H1 (cell line): Measurements from ENCODE around the gene SPEM3. TPM values are rescaled to one million over a fixed set of nuclear protein-coding genes. Genes with fewer than 3 reads are reported as not detected.

ENCODE experiments used
- CTCF ChIA-PET: fragments of 300-600 bp; sonication (Branson Sonifier 250); formaldehyde crosslinking; loops from one replicate; lab custom pipeline; 2021; ENCODE audit not compliant: partially characterized antibody; lab: Charles Lee
- POLR2A ChIA-PET: fragments of 300-600 bp; sonication (Branson Sonifier 250); formaldehyde crosslinking; loops from one replicate; lab custom pipeline; 2021; ENCODE audit warnings: inconsistent platforms; ENCODE audit not compliant: partially characterized antibody; lab: Charles Lee
- DNase-seq, 2 experiments: peaks; one replicate each; pipeline versions ENCODE4 v3.0.0 to v3.0.0-alpha.2; 2010 to 2022; ENCODE audit warnings: low spot score in 2 of 2, low read depth in 1 of 2, mixed read lengths in 1 of 2
- FAIRE-seq: peaks from 2 replicates; lab custom pipeline; 2011; peaks lifted over from hg19 to GRCh38; lab: Jason Lieb, UNC
- H2AFZ ChIP-seq: 2 replicates; pipeline ENCODE4 v1.8.1; 2012; ENCODE audit warnings: low read length, inconsistent platforms
- H2AK5ac ChIP-seq: 2 replicates; pipeline ENCODE4 v1.6.1; 2013; ENCODE audit warnings: low read depth, low read length
- H2BK120ac ChIP-seq: replicated peaks from 2 replicates; pipeline ENCODE3; 2013; ENCODE audit warnings: low read depth, low read length, inconsistent platforms
- H2BK12ac ChIP-seq: 2 replicates; pipeline ENCODE4 v1.6.1; 2013; ENCODE audit warnings: low read depth, low read length
- H2BK15ac ChIP-seq: 2 replicates; pipeline ENCODE4 v1.6.1; 2013; ENCODE audit warnings: low read length
- H2BK20ac ChIP-seq: 2 replicates; pipeline ENCODE4 v1.6.1; 2013; ENCODE audit warnings: low read length
- H2BK5ac ChIP-seq: 2 replicates; pipeline ENCODE4 v1.6.1; 2013; ENCODE audit warnings: low read depth, low read length
- H3K14ac ChIP-seq: 2 replicates; pipeline ENCODE4 v1.6.1; 2013; ENCODE audit warnings: inconsistent platforms; ENCODE audit not compliant: insufficient read length
- H3K18ac ChIP-seq: 2 replicates; pipeline ENCODE4 v1.6.1; 2013; ENCODE audit warnings: low read length; ENCODE audit errors: extremely low read depth
- H3K23ac ChIP-seq: 2 replicates; pipeline ENCODE4 v1.6.1; 2013; ENCODE audit warnings: inconsistent platforms; ENCODE audit not compliant: insufficient read length
- H3K23me2 ChIP-seq: 2 replicates; pipeline ENCODE4 v1.6.1; 2013; ENCODE audit warnings: low read depth, low read length
- H3K27ac ChIP-seq: 2 replicates; pipeline ENCODE4 v1.6.1; 2011; ENCODE audit warnings: low read depth, low read length, inconsistent platforms
- H3K27me3 ChIP-seq, 4 experiments: replicated peaks in 1 of 4; 1 replicate in 1 of 4; 2 replicates in 3 of 4; pipeline versions ENCODE4 v1.6.1 to v1.8.1; 2011 to 2013; ENCODE audit warnings: low read length in 3 of 4, mild to moderate bottlenecking in 3 of 4, inconsistent platforms in 2 of 4, mixed read lengths in 2 of 4, moderate library complexity in 1 of 4; ENCODE audit not compliant: control insufficient read depth in 3 of 4, insufficient read depth in 3 of 4; ENCODE audit errors: extremely low read depth in 1 of 4
- H3K36me3 ChIP-seq, 4 experiments: 2 replicates each; pipeline versions ENCODE4 v1.6.1 to v1.8.1; 2011 to 2013; ENCODE audit warnings: mild to moderate bottlenecking in 4 of 4, low read length in 3 of 4, moderate library complexity in 2 of 4, control low read depth in 1 of 4, inconsistent platforms in 1 of 4; ENCODE audit not compliant: insufficient read depth in 4 of 4, control insufficient read depth in 2 of 4
- H3K4ac ChIP-seq: replicated peaks from 2 replicates; pipeline ENCODE3; 2013; ENCODE audit warnings: low read length, low read depth, mixed read lengths, inconsistent platforms; ENCODE audit not compliant: insufficient read length
- H3K4me1 ChIP-seq, 4 experiments: replicated peaks in 1 of 4; 1 replicate in 1 of 4; 2 replicates in 3 of 4; pipeline versions ENCODE4 v1.6.1 to v1.8.1; 2011 to 2013; ENCODE audit warnings: low read length in 3 of 4, inconsistent platforms in 2 of 4, mixed read lengths in 1 of 4; ENCODE audit not compliant: insufficient read depth in 4 of 4, control insufficient read depth in 3 of 4
- H3K4me2 ChIP-seq, 2 experiments: 2 replicates each; pipeline versions ENCODE4 v1.6.1 to v1.8.1; 2011 to 2013; ENCODE audit warnings: low read depth in 2 of 2, low read length in 2 of 2, control low read depth in 1 of 2, inconsistent platforms in 1 of 2, mild to moderate bottlenecking in 1 of 2; ENCODE audit not compliant: insufficient read depth in 1 of 2
- H3K4me3 ChIP-seq, 4 experiments: fragments of 200-600, 300-600 bp in 1 of 4; sonication (generic), shearing (Covaris generic), sonication (Bioruptor Twin) in 1 of 4; 2 replicates each; pipeline versions ENCODE4 v1.5.1 to v1.8.1; 2011 to 2016; ENCODE audit warnings: low read length in 4 of 4, low read depth in 3 of 4, control low read depth in 2 of 4, inconsistent platforms in 2 of 4, mild to moderate bottlenecking in 2 of 4, mixed read lengths in 1 of 4, moderate library complexity in 1 of 4; ENCODE audit not compliant: insufficient read depth in 2 of 4; ENCODE audit errors: extremely low read depth in 1 of 4
- H3K56ac ChIP-seq: replicated peaks from 2 replicates; pipeline ENCODE3; 2013; ENCODE audit warnings: low read depth, mild to moderate bottlenecking, mixed read lengths, low read length, inconsistent platforms; ENCODE audit not compliant: insufficient read length
- H3K79me1 ChIP-seq: 2 replicates; pipeline ENCODE4 v1.6.1; 2013; ENCODE audit warnings: low read depth, low read length, control low read depth
- H3K79me2 ChIP-seq, 2 experiments: 2 replicates each; pipeline versions ENCODE4 v1.6.1 to v1.8.1; 2012 to 2013; ENCODE audit warnings: low read length in 2 of 2, mild to moderate bottlenecking in 2 of 2, inconsistent platforms in 1 of 2; ENCODE audit not compliant: insufficient read depth in 2 of 2, control insufficient read depth in 1 of 2
- H3K9ac ChIP-seq, 4 experiments: replicated peaks in 1 of 4; 1 replicate in 1 of 4; 2 replicates in 3 of 4; pipeline versions ENCODE4 v1.6.1 to v1.8.1; 2011 to 2013; ENCODE audit warnings: low read depth in 3 of 4, low read length in 3 of 4, control low read depth in 2 of 4, mild to moderate bottlenecking in 2 of 4, moderate library complexity in 2 of 4, inconsistent platforms in 1 of 4; ENCODE audit errors: extremely low read depth in 1 of 4
- H3K9me3 ChIP-seq, 2 experiments: 2 replicates each; pipeline versions ENCODE4 v1.6.1 to v1.8.1; 2012 to 2013; ENCODE audit warnings: mild to moderate bottlenecking in 2 of 2, moderate library complexity in 2 of 2, control low read depth in 1 of 2, inconsistent platforms in 1 of 2, low read depth in 1 of 2, low read length in 1 of 2, mixed read lengths in 1 of 2; ENCODE audit not compliant: insufficient read depth in 2 of 2
- H4K20me1 ChIP-seq, 2 experiments: replicated peaks in 1 of 2; 2 replicates each; pipeline versions ENCODE3 to v1.8.1; 2011 to 2013; ENCODE audit warnings: inconsistent platforms in 2 of 2, low read length in 2 of 2, mild to moderate bottlenecking in 1 of 2; ENCODE audit not compliant: insufficient read depth in 2 of 2, control insufficient read depth in 1 of 2
- H4K5ac ChIP-seq: 2 replicates; pipeline ENCODE4 v1.6.1; 2013; ENCODE audit warnings: low read length, low read depth, mixed read lengths, inconsistent platforms; ENCODE audit not compliant: insufficient read length
- H4K8ac ChIP-seq: 2 replicates; pipeline ENCODE4 v1.8.0; 2013; ENCODE audit warnings: mild to moderate bottlenecking, moderate library complexity, low read length, inconsistent platforms; ENCODE audit not compliant: insufficient read depth; ENCODE audit errors: extremely low read depth
- H4K91ac ChIP-seq: replicated peaks from 2 replicates; pipeline ENCODE3; 2013; ENCODE audit warnings: low read length, mixed read lengths, inconsistent platforms; ENCODE audit not compliant: insufficient read length
- BACH1 ChIP-seq: IDR thresholded peaks from 2 replicates; pipeline ENCODE4 v1.6.1; 2012; ENCODE audit warnings: low read length, improper control_type of control experiment
- TAF1 ChIP-seq: IDR thresholded peaks from 2 replicates; pipeline ENCODE4 v1.6.1; 2011; ENCODE audit warnings: mild to moderate bottlenecking, low read depth, low read length
- ZNF274 ChIP-seq: IDR thresholded peaks from 2 replicates; pipeline ENCODE4 v1.7.0; 2012; ENCODE audit warnings: low read length, borderline replicate concordance; ENCODE audit errors: extremely low read depth
- WGBS, 2 experiments: shearing (Covaris generic) in 1 of 2; methylation state at CpG; one replicate each; pipeline versions ENCODE4 v1.1.6 to v1.1.7; 2013 to 2015; ENCODE audit warnings: low lambda C conversion rate in 2 of 2, mixed read lengths in 2 of 2, inconsistent platforms in 1 of 2, low coverage in 1 of 2, missing lambda C conversion rate in 1 of 2; ENCODE audit not compliant: insufficient replicate concordance in 2 of 2, insufficient coverage in 1 of 2, insufficient read length in 1 of 2; ENCODE audit errors: extremely low coverage in 1 of 2, missing lambda C conversion rate in 1 of 2; 5-methylcytosine and 5-hydroxymethylcytosine counted together
- polyA plus RNA-seq, 7 experiments: library from polyadenylated mRNA; depleted of rRNA in 3 of 7; stranded (reverse) in 5 of 7; unstranded in 2 of 7; fragments of >200 nt in 5 of 7; fragments of 200-250 nt in 2 of 7; gene quantifications; 1 replicate in 5 of 7; 2 replicates in 1 of 7; 4 replicates in 1 of 7; pipeline versions ENCODE4 v1.2.1 to v1.2.3, GENCODE V29; 2011 to 2013; ENCODE audit warnings: missing spikeins in 2 of 7, mixed read lengths in 2 of 7
- total RNA-seq: library from RNA; stranded (reverse); fragmentation: NEBNext Ultra II Directional; extraction: Animal tissue kit (Norgen Biotek cat#: 25700); gene quantifications from 2 replicates; pipeline ENCODE4 v1.2.1, GENCODE V29; 2021

The SPEM3 gene
- total and polyA plus RNA-seq, 2 of the 8 experiments (the other 6 are each of a cell fraction or from before 2014, with no cell fraction given): 0.02 TPM; not detected in 1

GRCh38 chr17:7413346-7413985 lies 15.2 kb upstream of the SPEM3 start:
- Histone ChIP-seq H4K20me1 (peaks cover 2 to 19% of the 10 kb centered on the region in 2 experiments), H3K23me2 (peaks cover 5% of the 10 kb centered on the region; the same call in 1 of the 2 replicates), H3K4me2 (no peak overlapping the region), H2BK15ac (no peak overlapping the region), H3K18ac (no peak overlapping the region), H3K14ac (no peak overlapping the region), H3K79me1 (0 out of 2 replicates have a peak, but pooled peaks cover 2% of the 10 kb centered on the region), H3K9me3 (no peaks in the 10 kb centered on the region), H3K4me3 (no peak overlapping the region), H2AK5ac (no peak overlapping the region), H4K91ac (no peak overlapping the region), H3K56ac (no peak overlapping the region), H3K27me3 (no peaks in the 10 kb centered on the region), H2BK5ac (no peak overlapping the region), H3K9ac (no peak overlapping the region), H3K79me2 (no peaks in the 10 kb centered on the region), H3K27ac (no peak overlapping the region), H4K8ac (no peak overlapping the region), H3K23ac (no peak overlapping the region), H3K4ac (no peak overlapping the region), H2BK120ac (no peak overlapping the region), H2BK12ac (no peak overlapping the region), H3K4me1 (peaks cover 0 to 10% (median 6%) of the 10 kb centered on the region in 4 experiments; a peak in 6 of 7 replicates), H4K5ac (no peak overlapping the region), H2BK20ac (no peak overlapping the region), H2AFZ (no peak overlapping the region), H3K36me3 (peaks cover 2 to 44% (median 25%) of the 10 kb centered on the region in 4 experiments; a peak in 6 of 8 replicates)
- POLR2A ChIA-PET: interaction anchor here (0.6 to 2.3 kb wide), 7 partner anchors 9 to 83 kb away, joined by 3 to 11 read pairs (median 4); partner anchors contain the start of genes TMEM102 and TMEM256
- 92% methylated on average over 6 of the region's 6 CpGs; no CpG with 5 or more reads in 1 of the 2 experiments for WGBS, 2 experiments
- CTCF ChIA-PET: interaction anchor here (0.6 to 2.4 kb wide), 5 partner anchors 9 to 60 kb away, joined by 3 to 6 read pairs (median 4); no protein-coding TSS in a partner anchor
- FAIRE-seq (no peak), DNase-seq (no peak)
- no peak for TF ChIP-seq BACH1
- TF ChIP-seq TAF1: no peak
- no peak for TF ChIP-seq ZNF274
